HEK293 (cell line): ENCODE measurements around the gene FLT3LG.

Experiments
- CTCF ChIA-PET: fragments of 350-600 bp; formaldehyde crosslinking; extraction: SDS; loops from one replicate; lab custom pipeline; 2021; ENCODE audit warnings: antibody characterized with exemption; lab: Yijun Ruan, JAX
- POLR2A ChIA-PET: fragments of 300-600 bp; formaldehyde crosslinking; extraction: SDS; loops from one replicate; lab custom pipeline; 2020; ENCODE audit warnings: antibody characterized with exemption, inconsistent platforms; lab: Yijun Ruan, JAX
- H3K27ac ChIP-seq: fragments of 200-500 bp; sonication (Bioruptor generic); 2 replicates; pipeline ENCODE4 v1.5.1; 2014; ENCODE audit warnings: low read depth, low read length, control low read depth, inconsistent platforms; ENCODE audit errors: extremely low read depth
- H3K36me3 ChIP-seq, 2 experiments: fragments of 200-500 bp in 1 of 2; sonication (Bioruptor generic) in 1 of 2; 1 replicate in 1 of 2; 2 replicates in 1 of 2; pipeline ENCODE4 v1.5.1; 2014 to 2017; ENCODE audit warnings: inconsistent platforms in 2 of 2, low read length in 2 of 2; ENCODE audit not compliant: control insufficient read depth in 2 of 2, insufficient read depth in 1 of 2
- H3K4me1 ChIP-seq: fragments of 200-500 bp; sonication (Bioruptor generic); 2 replicates; pipeline ENCODE4 v1.5.1; 2014; ENCODE audit warnings: mild to moderate bottlenecking, low read length, inconsistent platforms; ENCODE audit not compliant: control insufficient read depth, insufficient read depth
- H3K4me3 ChIP-seq: 2 replicates; pipeline ENCODE4 v1.5.1; 2011; ENCODE audit warnings: low read depth, mild to moderate bottlenecking, control low read depth, low read length, moderate library complexity
- H3K9me3 ChIP-seq: fragments of 200-500 bp; sonication (Bioruptor generic); 2 replicates; pipeline ENCODE4 v1.5.1; 2014; ENCODE audit warnings: low read depth, low read length, inconsistent platforms; ENCODE audit not compliant: control insufficient read depth, insufficient read depth
- MYNN ChIP-seq: fragments of 450-650 bp; formaldehyde crosslinking; IDR thresholded peaks from 2 replicates; pipeline ENCODE4 v1.5.1; 2016; ENCODE audit warnings: missing biosample characterization, missing genetic modification characterization, borderline replicate concordance
- MZF1 ChIP-seq: fragments of 450-650 bp; formaldehyde crosslinking; IDR thresholded peaks from 2 replicates; pipeline ENCODE4 v1.5.1; 2017; ENCODE audit warnings: missing biosample characterization, missing genetic modification characterization, borderline replicate concordance
- SALL2 ChIP-seq: fragments of 450-650 bp; formaldehyde crosslinking; IDR thresholded peaks from 2 replicates; pipeline ENCODE4 v1.5.0; 2017; ENCODE audit warnings: missing biosample characterization, mild to moderate bottlenecking, missing genetic modification characterization, borderline replicate concordance
- TRIM28 ChIP-seq: IDR thresholded peaks from 2 replicates; pipeline ENCODE4 v1.6.1; 2011; ENCODE audit warnings: low read length, control low read depth, borderline replicate concordance
- ZBTB10 ChIP-seq: fragments of 450-650 bp; formaldehyde crosslinking; IDR thresholded peaks from 2 replicates; pipeline ENCODE4 v1.5.1; 2016; ENCODE audit warnings: missing biosample characterization, missing genetic modification characterization
- ZBTB11 ChIP-seq: fragments of 450-650 bp; formaldehyde crosslinking; conservative IDR thresholded peaks from 2 replicates; pipeline ENCODE4 v1.5.1; 2016; ENCODE audit warnings: low read depth, missing biosample characterization, missing genetic modification characterization
- ZFP69B ChIP-seq: fragments of 450-650 bp; formaldehyde crosslinking; IDR thresholded peaks from 2 replicates; pipeline ENCODE4 v1.5.1; 2016; ENCODE audit warnings: missing biosample characterization, missing genetic modification characterization
- ZNF132 ChIP-seq: fragments of 450-650 bp; formaldehyde crosslinking; IDR thresholded peaks from 2 replicates; pipeline ENCODE4 v1.5.1; 2017; ENCODE audit warnings: missing biosample characterization, missing genetic modification characterization, borderline replicate concordance
- ZNF155 ChIP-seq: fragments of 450-650 bp; formaldehyde crosslinking; IDR thresholded peaks from 2 replicates; pipeline ENCODE4 v1.5.1; 2016; ENCODE audit warnings: missing biosample characterization, missing genetic modification characterization
- ZNF16 ChIP-seq: fragments of 450-650 bp; formaldehyde crosslinking; IDR thresholded peaks from 2 replicates; pipeline ENCODE4 v1.5.1; 2016; ENCODE audit warnings: low read depth, missing biosample characterization, missing genetic modification characterization
- ZNF324 ChIP-seq: fragments of 450-650 bp; formaldehyde crosslinking; IDR thresholded peaks from 2 replicates; pipeline ENCODE4 v1.5.1; 2016; ENCODE audit warnings: missing biosample characterization, missing genetic modification characterization
- ZNF335 ChIP-seq: fragments of 450-650 bp; formaldehyde crosslinking; conservative IDR thresholded peaks from 2 replicates; pipeline ENCODE4 v1.5.1; 2016; ENCODE audit warnings: missing biosample characterization, missing genetic modification characterization
- ZNF426 ChIP-seq: fragments of 450-650 bp; formaldehyde crosslinking; IDR thresholded peaks from 2 replicates; pipeline ENCODE4 v1.5.1; 2017; ENCODE audit warnings: missing biosample characterization, missing genetic modification characterization, mild to moderate bottlenecking, inconsistent platforms, moderate library complexity
- ZNF560 ChIP-seq: fragments of 450-650 bp; formaldehyde crosslinking; IDR thresholded peaks from 2 replicates; pipeline ENCODE4 v1.5.1; 2017; ENCODE audit warnings: missing biosample characterization, missing genetic modification characterization, borderline replicate concordance
- ZNF571 ChIP-seq: fragments of 450-650 bp; formaldehyde crosslinking; IDR thresholded peaks from 2 replicates; pipeline ENCODE4 v1.5.0; 2017; ENCODE audit warnings: missing biosample characterization, missing genetic modification characterization
- ZNF624 ChIP-seq: fragments of 450-650 bp; formaldehyde crosslinking; IDR thresholded peaks from 2 replicates; pipeline ENCODE4 v1.5.1; 2017; ENCODE audit warnings: missing biosample characterization, missing genetic modification characterization
- ZNF660 ChIP-seq: fragments of 450-650 bp; IDR thresholded peaks from 2 replicates; pipeline ENCODE4 v1.5.1; 2018; ENCODE audit warnings: missing biosample characterization, mild to moderate bottlenecking, missing genetic modification characterization
- ZNF677 ChIP-seq: fragments of 450-650 bp; IDR thresholded peaks from 2 replicates; pipeline ENCODE4 v1.5.0; 2018; ENCODE audit warnings: missing biosample characterization, mild to moderate bottlenecking, missing genetic modification characterization, moderate library complexity
- ZNF830 ChIP-seq: fragments of 450-650 bp; IDR thresholded peaks from 2 replicates; pipeline ENCODE4 v1.5.0; 2018; ENCODE audit warnings: missing biosample characterization, missing genetic modification characterization, low read depth, mild to moderate bottlenecking, moderate library complexity
- ZSCAN16 ChIP-seq: fragments of 450-650 bp; formaldehyde crosslinking; IDR thresholded peaks from 2 replicates; pipeline ENCODE4 v1.5.1; 2016; ENCODE audit warnings: missing biosample characterization, missing genetic modification characterization

Gene FLT3LG

GRCh38 chr19:49497047-49497788, 23.2 kb downstream of the FLT3LG start (continued):
- TF ChIP-seq MYNN (tag by site-specific recombination): no peak
- peak; percentile 64 for TF ChIP-seq ZBTB11 (tag by site-specific recombination)
- TF ChIP-seq ZNF16: no peak
- no peak for TF ChIP-seq ZNF830 (tag by site-specific recombination)
- TF ChIP-seq ZFP69B: no peak
- 0 out of 2 replicates have a peak, but pooled peaks have one; percentile 21 for TF ChIP-seq ZNF660 (tag by site-specific recombination)
- TF ChIP-seq ZNF335 (tag by site-specific recombination): peak; percentile 85

GRCh38 chr19:49497789-49498103, 23.7 kb downstream of the FLT3LG start:
- Histone ChIP-seq H3K36me3 (peaks cover 15 to 42% of the 10 kb centered on the region in 2 experiments), H3K27ac (peak overlapping the region; percentile 87), H3K9me3 (no peaks in the 10 kb centered on the region)
- TF ChIP-seq ZNF324 (tag by site-specific recombination) (no peak), ZNF426 (tag by site-specific recombination) (no peak), MYNN (tag by site-specific recombination) (no peak), SALL2 (tag by site-specific recombination) (no peak), ZBTB10 (tag by site-specific recombination) (no peak), ZNF624 (tag by site-specific recombination) (no peak), ZSCAN16 (tag by site-specific recombination) (no peak), MZF1 (tag by site-specific recombination) (no peak), ZNF677 (no peak)
- TF ChIP-seq, all 188 proteins: peak for 0
- CTCF ChIA-PET: interaction anchor here (0.6 to 2.0 kb wide), 2 partner anchors 11 to 174 kb away, joined by 4 to 5 read pairs; no protein-coding TSS in a partner anchor
- Histone ChIP-seq H3K4me1 (peaks cover 7% of the 10 kb centered on the region), H3K4me3 (peak overlapping the region; percentile 89; the same call in 1 of the 2 replicates)
- POLR2A ChIA-PET: interaction anchor here (0.6 to 1.5 kb wide), 3 partner anchors 17 to 93 kb away, joined by 3 read pairs; no protein-coding TSS in a partner anchor

- H3K9me3 ChIP-seq: no peaks in the 10 kb centered on the region
- no peak overlapping the region for H3K4me3 ChIP-seq
- POLR2A ChIA-PET: interaction anchor here (1.3 to 1.6 kb wide), 4 partner anchors 45 to 183 kb away, joined by 3 to 5 read pairs (median 4); partner anchors contain the start of gene ALDH16A1
- 0 out of 2 replicates have a peak overlapping the region, but pooled peaks have one; percentile 7 for H3K27ac ChIP-seq
- CTCF ChIA-PET: interaction anchor here (0.6 to 2.0 kb wide), 4 partner anchors 25 to 174 kb away, joined by 3 to 7 read pairs (median 5); partner anchors contain the start of gene FLT3LG
- TF ChIP-seq ZNF571 (tag by site-specific recombination) (no peak), TRIM28 (no peak), ZNF155 (tag by site-specific recombination) (no peak), ZNF132 (no peak), ZNF560 (tag by site-specific recombination) (no peak)
- H3K4me1 ChIP-seq: peaks cover 7% of the 10 kb centered on the region
- H3K36me3 ChIP-seq: peaks cover 15 to 37% of the 10 kb centered on the region in 2 experiments
These were observed 24.5 kb downstream of the FLT3LG start for GRCh38 chr19:49498475-49498874.
